NCI-H345 treated with DMSO at 0.1 percent for 48 hours (cell line): ENCODE results near the gene CTNNA1.

Source experiments
- DNase-seq: peaks from one replicate; lab custom pipeline; 2025; ENCODE audit not compliant: unreplicated experiment; lab: John Stamatoyannopoulos, UW

The CTNNA1 gene

GRCh38 chr5:138946241-138946623 is 193.0 kb downstream of the CTNNA1 start:
- no peak for DNase-seq

GRCh38 chr5:138946831-138947560 is 193.8 kb downstream of the CTNNA1 start:
- no peak for DNase-seq

- DNase-seq: no peak
These were observed 194.6 kb downstream of the CTNNA1 start for GRCh38 chr5:138947780-138948179.

GRCh38 chr5:138948471-138949222 is 195.4 kb downstream of the CTNNA1 start:
- DNase-seq: no peak

- DNase-seq: no peak
These were observed 196.0 kb downstream of the CTNNA1 start for GRCh38 chr5:138949223-138949574.

- no peak for DNase-seq
These were observed 196.8 kb downstream of the CTNNA1 start for GRCh38 chr5:138949988-138950387.

GRCh38 chr5:138950421-138951031 is 197.3 kb downstream of the CTNNA1 start:
- no peak for DNase-seq

GRCh38 chr5:138951091-138951985 is 198.1 kb downstream of the CTNNA1 start:
- DNase-seq: no peak

GRCh38 chr5:138951986-138952735 is 198.9 kb downstream of the CTNNA1 start:
- no peak for DNase-seq

GRCh38 chr5:138952962-138953361 is 199.7 kb downstream of the CTNNA1 start:
- no peak for DNase-seq

- DNase-seq: peak; percentile 93
These were observed 200.4 kb downstream of the CTNNA1 start for GRCh38 chr5:138953387-138954256.

- peak; percentile 93 for DNase-seq
These were observed 201.2 kb downstream of the CTNNA1 start for GRCh38 chr5:138954257-138955012.

GRCh38 chr5:138955013-138955660 is 201.9 kb downstream of the CTNNA1 start:
- peak; percentile 93 for DNase-seq

- no peak for DNase-seq
These were observed 202.6 kb downstream of the CTNNA1 start for GRCh38 chr5:138955671-138956295.

GRCh38 chr5:138956801-138957200 is 203.6 kb downstream of the CTNNA1 start:
- no peak for DNase-seq

- DNase-seq: peak; percentile 90
These were observed 207.0 kb downstream of the CTNNA1 start for GRCh38 chr5:138960145-138960692.

GRCh38 chr5:138961221-138961620 is 208.0 kb downstream of the CTNNA1 start:
- peak; percentile 42 for DNase-seq
